ENCODE measurements around the gene PAX2.

The PAX2 gene

GRCh38 chr10:100800931-100801330 is 55.5 kb downstream of the PAX2 start:
- Mint-ChIP-seq H3K4me1 (ENCODE audit: low read depth) (no peaks in the 10 kb centered on the region), H3K9me3 (no peaks in the 10 kb centered on the region), H3K4me3 (no peak overlapping the region), H3K27me3 (ENCODE audit: low read depth) (peaks cover 70% of the 10 kb centered on the region), H3K27ac (no peak overlapping the region), H3K36me3 (ENCODE audit: low read depth) (no peaks in the 10 kb centered on the region)

GRCh38 chr10:100802196-100802595 is 56.8 kb downstream of the PAX2 start:
- Mint-ChIP-seq H3K4me1 (ENCODE audit: low read depth) (no peaks in the 10 kb centered on the region), H3K27me3 (ENCODE audit: low read depth) (peaks cover 61% of the 10 kb centered on the region), H3K4me3 (no peak overlapping the region)

GRCh38 chr10:100802607-100803006 is 57.2 kb downstream of the PAX2 start:
- Mint-ChIP-seq H3K27ac (no peak overlapping the region), H3K27me3 (ENCODE audit: low read depth) (peaks cover 59% of the 10 kb centered on the region), H3K9me3 (no peaks in the 10 kb centered on the region), H3K4me3 (no peak overlapping the region), H3K36me3 (ENCODE audit: low read depth) (no peaks in the 10 kb centered on the region), H3K4me1 (ENCODE audit: low read depth) (no peaks in the 10 kb centered on the region)

More at GRCh38 chr10:100802196-100802595, 56.8 kb downstream of the PAX2 start:
- Mint-ChIP-seq H3K27ac (no peak overlapping the region), H3K9me3 (no peaks in the 10 kb centered on the region), H3K36me3 (ENCODE audit: low read depth) (no peaks in the 10 kb centered on the region)

- Mint-ChIP-seq H3K4me3 (no peak overlapping the region), H3K27me3 (ENCODE audit: low read depth) (peaks cover 63% of the 10 kb centered on the region), H3K27ac (no peak overlapping the region), H3K4me1 (ENCODE audit: low read depth) (no peaks in the 10 kb centered on the region), H3K36me3 (ENCODE audit: low read depth) (no peaks in the 10 kb centered on the region), H3K9me3 (no peaks in the 10 kb centered on the region)
These were observed 58.1 kb downstream of the PAX2 start for GRCh38 chr10:100803492-100803891.

GRCh38 chr10:100803908-100804307 is 58.5 kb downstream of the PAX2 start:
- Mint-ChIP-seq H3K4me3 (no peak overlapping the region), H3K9me3 (no peaks in the 10 kb centered on the region), H3K27ac (no peak overlapping the region), H3K27me3 (ENCODE audit: low read depth) (peaks cover 62% of the 10 kb centered on the region), H3K36me3 (ENCODE audit: low read depth) (no peaks in the 10 kb centered on the region), H3K4me1 (ENCODE audit: low read depth) (no peaks in the 10 kb centered on the region)

GRCh38 chr10:100805543-100806355 is 60.4 kb downstream of the PAX2 start:
- no peaks in the 10 kb centered on the region for H3K36me3 Mint-ChIP-seq (ENCODE audit: low read depth)
- H3K9me3 Mint-ChIP-seq, result no peaks in the 10 kb centered on the region
- no peak overlapping the region for H3K27ac Mint-ChIP-seq
- H3K27me3 Mint-ChIP-seq (ENCODE audit: low read depth), result peaks cover 59% of the 10 kb centered on the region
- no peaks in the 10 kb centered on the region for H3K4me1 Mint-ChIP-seq (ENCODE audit: low read depth)
- no peak overlapping the region for H3K4me3 Mint-ChIP-seq

- Mint-ChIP-seq H3K27ac (no peak overlapping the region), H3K4me1 (ENCODE audit: low read depth) (no peaks in the 10 kb centered on the region), H3K27me3 (ENCODE audit: low read depth) (peaks cover 56% of the 10 kb centered on the region), H3K4me3 (no peak overlapping the region), H3K9me3 (no peaks in the 10 kb centered on the region), H3K36me3 (ENCODE audit: low read depth) (no peaks in the 10 kb centered on the region)
These were observed 60.9 kb downstream of the PAX2 start for GRCh38 chr10:100806356-100806645.

GRCh38 chr10:100807241-100807951 is 62.0 kb downstream of the PAX2 start:
- Mint-ChIP-seq H3K4me1 (ENCODE audit: low read depth) (no peaks in the 10 kb centered on the region), H3K27ac (no peak overlapping the region), H3K9me3 (no peaks in the 10 kb centered on the region), H3K4me3 (no peak overlapping the region), H3K27me3 (ENCODE audit: low read depth) (peaks cover 57% of the 10 kb centered on the region), H3K36me3 (ENCODE audit: low read depth) (no peaks in the 10 kb centered on the region)

- peaks cover 60% of the 10 kb centered on the region for H3K27me3 Mint-ChIP-seq (ENCODE audit: low read depth)
- H3K4me1 Mint-ChIP-seq (ENCODE audit: low read depth), result no peaks in the 10 kb centered on the region
These were observed 63.5 kb downstream of the PAX2 start for GRCh38 chr10:100808876-100809275.

GRCh38 chr10:100810091-100810834 is 64.9 kb downstream of the PAX2 start:
- no peaks in the 10 kb centered on the region for H3K9me3 Mint-ChIP-seq
- H3K27ac Mint-ChIP-seq, result no peak overlapping the region
- no peak overlapping the region for H3K4me3 Mint-ChIP-seq
- peaks cover 54% of the 10 kb centered on the region for H3K27me3 Mint-ChIP-seq (ENCODE audit: low read depth)
- H3K36me3 Mint-ChIP-seq (ENCODE audit: low read depth), result no peaks in the 10 kb centered on the region
- H3K4me1 Mint-ChIP-seq (ENCODE audit: low read depth), result no peaks in the 10 kb centered on the region

More at GRCh38 chr10:100808876-100809275, 63.5 kb downstream of the PAX2 start:
- H3K4me3 Mint-ChIP-seq, result no peak overlapping the region
- no peak overlapping the region for H3K27ac Mint-ChIP-seq
- no peaks in the 10 kb centered on the region for H3K36me3 Mint-ChIP-seq (ENCODE audit: low read depth)
- no peaks in the 10 kb centered on the region for H3K9me3 Mint-ChIP-seq

- Mint-ChIP-seq H3K36me3 (ENCODE audit: low read depth) (no peaks in the 10 kb centered on the region), H3K27ac (no peak overlapping the region), H3K4me3 (no peak overlapping the region), H3K27me3 (ENCODE audit: low read depth) (peaks cover 54% of the 10 kb centered on the region), H3K9me3 (no peaks in the 10 kb centered on the region), H3K4me1 (ENCODE audit: low read depth) (no peaks in the 10 kb centered on the region)
These were observed 65.4 kb downstream of the PAX2 start for GRCh38 chr10:100810835-100811116.

GRCh38 chr10:100811261-100811660 is 65.9 kb downstream of the PAX2 start:
- no peak overlapping the region for H3K27ac Mint-ChIP-seq
- no peaks in the 10 kb centered on the region for H3K36me3 Mint-ChIP-seq (ENCODE audit: low read depth)
- no peaks in the 10 kb centered on the region for H3K9me3 Mint-ChIP-seq
- no peaks in the 10 kb centered on the region for H3K4me1 Mint-ChIP-seq (ENCODE audit: low read depth)
- no peak overlapping the region for H3K4me3 Mint-ChIP-seq
- peaks cover 54% of the 10 kb centered on the region for H3K27me3 Mint-ChIP-seq (ENCODE audit: low read depth)

GRCh38 chr10:100811752-100812750 is 66.7 kb downstream of the PAX2 start:
- Mint-ChIP-seq H3K27me3 (ENCODE audit: low read depth) (peaks cover 61% of the 10 kb centered on the region), H3K4me1 (ENCODE audit: low read depth) (no peaks in the 10 kb centered on the region), H3K27ac (no peak overlapping the region), H3K36me3 (ENCODE audit: low read depth) (no peaks in the 10 kb centered on the region), H3K4me3 (no peak overlapping the region), H3K9me3 (no peaks in the 10 kb centered on the region)

- Mint-ChIP-seq H3K36me3 (ENCODE audit: low read depth) (no peaks in the 10 kb centered on the region), H3K4me1 (ENCODE audit: low read depth) (no peaks in the 10 kb centered on the region), H3K27me3 (ENCODE audit: low read depth) (peaks cover 59% of the 10 kb centered on the region)
These were observed 67.6 kb downstream of the PAX2 start for GRCh38 chr10:100812978-100813377.

More at GRCh38 chr10:100812978-100813377, 67.6 kb downstream of the PAX2 start:
- no peaks in the 10 kb centered on the region for H3K9me3 Mint-ChIP-seq
- no peak overlapping the region for H3K27ac Mint-ChIP-seq
- no peak overlapping the region for H3K4me3 Mint-ChIP-seq
